Prostate gland (tissue), 2 donors: ENCODE results near the gene WWOX.

Experiments
- CTCF ChIP-seq, 4 experiments: fragments of 200-600 bp in 2 of 4; fragments of 450-650 bp in 2 of 4; sonication (generic) in 2 of 4; IDR thresholded peaks; 1 replicate in 3 of 4; 2 replicates in 1 of 4; pipeline ENCODE4 v1.5.1; 2016 to 2019; ENCODE audit warnings: antibody characterized with exemption in 4 of 4, mild to moderate bottlenecking in 2 of 4, moderate library complexity in 2 of 4
- POLR2A ChIP-seq: fragments of 450-650 bp; IDR thresholded peaks from one replicate; pipeline ENCODE4 v1.6.1; 2016; ENCODE audit warnings: antibody characterized with exemption, mild to moderate bottlenecking
- POLR2AphosphoS5 ChIP-seq: sonication (generic); formaldehyde crosslinking; IDR thresholded peaks from one replicate; pipeline ENCODE4 v1.6.1; 2017; ENCODE audit warnings: antibody characterized with exemption

DNA sequence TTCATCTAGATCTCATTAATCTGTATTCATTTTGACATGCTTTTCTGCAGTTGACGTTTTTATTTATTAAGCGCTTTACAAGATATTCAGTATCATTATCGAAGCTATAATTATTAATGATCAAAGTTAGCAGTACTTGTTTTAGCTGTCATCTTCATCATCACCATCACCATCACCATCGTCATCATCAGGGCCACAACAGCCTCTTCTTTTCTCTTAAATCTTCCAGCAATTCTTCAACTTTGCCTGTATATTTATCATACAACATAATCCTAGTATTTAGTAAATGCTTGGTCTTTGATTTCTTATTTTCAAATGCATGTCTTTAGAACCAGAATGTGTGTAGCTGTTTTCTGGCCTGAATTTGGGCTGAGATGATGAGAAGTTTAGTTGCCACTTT lies 973.1 kb downstream of the WWOX start:
- no peak for TF ChIP-seq POLR2A
- no peak for TF ChIP-seq CTCF (IDR thresholded peaks at IDR 0.05)
- no peak for TF ChIP-seq POLR2AphosphoS5
